VCaP (cell line): ENCODE data around the gene ATP2A3.
"Not testable (repeated sequence)": the region's sequence is repeated elsewhere in the genome, so short reads cannot be mapped to it uniquely, and the experiment has no call there.

Experiments used
- H3K27ac ChIP-seq: fragments of 450-650 bp; 2 replicates; pipeline ENCODE4 v1.5.1; 2017
- TF ChIP-seq, protein P1 (sequence below): fragments of 450-650 bp; conservative IDR thresholded peaks from 2 replicates; pipeline ENCODE4 v1.5.1; 2017; ENCODE audit warnings: mild to moderate bottlenecking, moderate library complexity

Gene ATP2A3

DNA sequence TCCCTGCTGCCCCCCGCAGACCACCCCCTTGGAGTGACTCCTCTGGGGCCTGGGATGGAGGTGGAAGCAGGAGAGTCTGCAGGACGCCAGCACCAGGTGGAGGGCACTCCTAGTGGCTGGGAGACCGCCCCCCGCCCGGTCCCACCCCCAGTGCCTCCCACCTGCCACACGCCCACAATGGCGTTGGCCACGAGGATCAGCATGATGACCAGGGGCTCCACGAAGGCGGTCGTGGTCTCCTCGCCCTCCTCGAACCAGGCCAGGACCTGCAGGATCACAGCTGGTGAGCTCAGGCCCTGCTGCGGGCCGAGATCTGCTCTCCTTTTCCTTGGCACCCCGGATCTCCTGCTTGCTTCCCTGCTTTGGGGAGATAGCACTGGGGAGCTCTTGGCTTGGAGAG is 12.8 kb downstream of the ATP2A3 start:
- TF ChIP-seq, protein P1, sequence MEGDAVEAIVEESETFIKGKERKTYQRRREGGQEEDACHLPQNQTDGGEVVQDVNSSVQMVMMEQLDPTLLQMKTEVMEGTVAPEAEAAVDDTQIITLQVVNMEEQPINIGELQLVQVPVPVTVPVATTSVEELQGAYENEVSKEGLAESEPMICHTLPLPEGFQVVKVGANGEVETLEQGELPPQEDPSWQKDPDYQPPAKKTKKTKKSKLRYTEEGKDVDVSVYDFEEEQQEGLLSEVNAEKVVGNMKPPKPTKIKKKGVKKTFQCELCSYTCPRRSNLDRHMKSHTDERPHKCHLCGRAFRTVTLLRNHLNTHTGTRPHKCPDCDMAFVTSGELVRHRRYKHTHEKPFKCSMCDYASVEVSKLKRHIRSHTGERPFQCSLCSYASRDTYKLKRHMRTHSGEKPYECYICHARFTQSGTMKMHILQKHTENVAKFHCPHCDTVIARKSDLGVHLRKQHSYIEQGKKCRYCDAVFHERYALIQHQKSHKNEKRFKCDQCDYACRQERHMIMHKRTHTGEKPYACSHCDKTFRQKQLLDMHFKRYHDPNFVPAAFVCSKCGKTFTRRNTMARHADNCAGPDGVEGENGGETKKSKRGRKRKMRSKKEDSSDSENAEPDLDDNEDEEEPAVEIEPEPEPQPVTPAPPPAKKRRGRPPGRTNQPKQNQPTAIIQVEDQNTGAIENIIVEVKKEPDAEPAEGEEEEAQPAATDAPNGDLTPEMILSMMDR = no peak
- H3K27ac ChIP-seq = no peak overlapping the region

DNA sequence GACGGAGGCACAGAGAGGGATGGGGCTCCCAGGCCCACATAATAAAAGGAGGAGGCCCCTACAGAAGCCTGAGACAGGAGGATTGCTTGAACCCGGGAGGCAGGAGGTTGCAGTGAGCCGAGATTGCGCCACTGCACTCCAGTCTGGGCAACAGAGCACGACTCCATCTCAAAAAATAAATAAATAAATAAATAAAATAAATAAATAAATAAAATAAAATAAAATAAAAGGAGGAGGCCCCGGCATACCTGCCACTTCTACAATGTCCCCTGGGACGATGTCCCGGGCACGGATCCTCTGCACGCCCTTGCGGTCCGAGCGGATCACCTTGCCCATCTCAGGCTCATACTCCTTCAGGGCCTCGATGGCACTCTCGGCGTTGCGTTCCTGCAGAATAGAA is 13.2 kb downstream of the ATP2A3 start:
- H3K27ac ChIP-seq = no peak overlapping the region
- TF ChIP-seq, protein P1 = no peak

DNA sequence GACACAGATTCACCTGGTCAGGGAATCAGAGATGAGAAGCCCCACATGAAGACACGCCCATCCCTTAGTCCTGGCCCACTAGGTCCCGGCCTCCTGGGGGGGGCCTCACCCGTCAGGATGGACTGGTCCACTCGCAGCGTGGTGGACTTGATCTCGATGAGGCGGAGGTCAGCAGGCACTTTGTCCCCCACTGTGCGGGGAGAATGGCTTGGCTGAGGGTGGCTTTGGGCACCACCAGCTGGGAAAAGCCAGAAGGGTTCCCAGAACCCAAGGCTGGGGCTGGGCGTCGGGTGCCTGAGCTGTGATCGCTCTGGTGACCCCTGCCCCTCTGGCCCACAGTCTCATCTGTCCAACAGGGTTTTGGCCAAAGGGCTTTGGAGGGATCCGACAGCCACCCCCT is 13.7 kb downstream of the ATP2A3 start:
- TF ChIP-seq, protein P1 = no peak
- H3K27ac ChIP-seq = no peak overlapping the region

DNA sequence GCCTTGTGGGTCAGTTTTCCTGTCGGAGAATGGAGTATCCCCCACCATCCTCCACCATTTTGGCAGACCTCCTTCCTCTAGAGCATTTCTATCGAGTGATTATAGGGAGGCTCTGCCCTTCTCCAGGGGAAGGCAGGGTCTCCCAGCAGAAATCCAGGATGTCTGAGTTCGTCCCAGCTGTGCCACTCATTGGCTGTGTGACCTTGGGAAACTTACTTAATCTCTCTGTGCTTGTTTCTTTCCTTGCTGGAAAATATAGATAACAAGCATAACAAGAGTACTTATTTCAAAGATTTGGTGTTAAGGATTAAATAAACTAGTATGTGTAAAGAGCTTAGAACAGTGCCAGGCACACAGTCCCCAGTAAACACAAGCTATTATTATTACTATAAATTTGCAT is 14.8 kb downstream of the ATP2A3 start:
- H3K27ac ChIP-seq = no peak overlapping the region
- TF ChIP-seq, protein P1 = no peak

DNA sequence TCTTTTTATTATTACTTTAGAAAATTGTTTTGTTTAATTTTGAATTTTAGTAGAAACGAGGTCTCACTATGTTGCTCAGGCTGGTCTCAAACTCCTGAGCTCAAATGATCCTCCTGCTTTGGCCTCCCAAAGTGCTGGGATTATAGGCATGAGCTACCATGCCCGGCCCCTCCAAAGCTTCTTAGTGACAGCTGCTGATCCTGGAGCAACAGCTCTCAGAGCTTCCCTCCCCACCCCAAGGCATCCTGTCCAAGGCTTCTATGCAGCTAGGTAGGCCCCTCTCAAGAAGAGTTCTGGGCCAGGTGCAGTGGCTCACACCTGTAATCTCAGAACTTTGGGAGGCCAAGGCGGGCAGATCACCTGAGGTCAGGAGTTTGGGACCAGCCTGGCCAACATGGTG is 15.7 kb downstream of the ATP2A3 start:
- H3K27ac ChIP-seq = not testable (repeated sequence)

DNA sequence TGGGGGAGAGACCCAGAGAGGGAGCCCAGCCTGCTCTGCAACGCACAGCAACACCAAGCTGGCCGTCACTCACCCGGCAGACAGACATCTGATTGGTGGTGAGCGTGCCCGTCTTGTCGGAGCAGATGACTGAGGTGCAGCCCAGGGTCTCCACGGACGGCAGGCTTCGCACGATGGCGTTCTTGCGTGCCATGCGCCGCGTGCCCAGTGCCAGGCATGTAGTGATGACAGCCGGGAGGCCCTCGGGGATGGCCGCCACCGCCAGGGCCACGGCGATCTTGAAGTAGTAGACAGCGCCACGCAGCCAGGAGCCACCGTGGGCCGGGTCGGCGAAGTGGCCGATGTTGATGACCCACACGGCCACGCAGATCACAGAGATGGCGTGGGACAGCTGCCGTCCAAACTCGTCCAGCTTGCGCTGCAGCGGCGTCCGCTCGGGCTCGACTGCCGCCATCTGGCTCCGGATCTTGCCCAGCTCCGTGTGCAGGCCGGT is 16.9 kb downstream of the ATP2A3 start:
- TF ChIP-seq, protein P1 = no peak

DNA sequence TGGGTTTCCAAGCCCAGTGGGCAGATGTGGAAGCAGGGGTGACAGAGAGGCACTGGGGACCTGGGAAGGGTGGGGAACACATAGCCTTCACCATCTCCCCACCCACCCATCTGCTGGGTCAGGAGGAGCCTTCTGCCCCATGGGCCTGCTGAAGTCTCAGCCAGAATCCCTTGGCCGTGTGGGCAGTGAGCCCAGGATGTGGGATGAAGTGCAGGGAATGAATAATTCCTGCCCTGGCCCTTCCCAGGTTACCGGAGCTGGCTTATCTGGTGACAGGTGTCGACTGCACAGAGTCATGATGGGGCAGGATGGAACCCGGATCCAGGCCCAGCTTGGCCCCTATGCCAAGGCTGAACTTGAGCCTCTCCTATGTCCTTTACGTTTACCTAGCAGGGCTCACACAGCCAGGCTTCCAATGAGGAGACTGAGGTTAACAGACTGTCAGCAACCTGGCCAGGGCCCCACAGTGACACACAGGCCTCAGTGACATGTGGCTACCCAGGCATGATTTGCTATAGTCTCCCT is 17.5 kb downstream of the ATP2A3 start:
- TF ChIP-seq, protein P1 = no peak
- no peak overlapping the region for H3K27ac ChIP-seq

More for the DNA sequence above, 16.9 kb downstream of the ATP2A3 start:
- H3K27ac ChIP-seq = no peak overlapping the region

DNA sequence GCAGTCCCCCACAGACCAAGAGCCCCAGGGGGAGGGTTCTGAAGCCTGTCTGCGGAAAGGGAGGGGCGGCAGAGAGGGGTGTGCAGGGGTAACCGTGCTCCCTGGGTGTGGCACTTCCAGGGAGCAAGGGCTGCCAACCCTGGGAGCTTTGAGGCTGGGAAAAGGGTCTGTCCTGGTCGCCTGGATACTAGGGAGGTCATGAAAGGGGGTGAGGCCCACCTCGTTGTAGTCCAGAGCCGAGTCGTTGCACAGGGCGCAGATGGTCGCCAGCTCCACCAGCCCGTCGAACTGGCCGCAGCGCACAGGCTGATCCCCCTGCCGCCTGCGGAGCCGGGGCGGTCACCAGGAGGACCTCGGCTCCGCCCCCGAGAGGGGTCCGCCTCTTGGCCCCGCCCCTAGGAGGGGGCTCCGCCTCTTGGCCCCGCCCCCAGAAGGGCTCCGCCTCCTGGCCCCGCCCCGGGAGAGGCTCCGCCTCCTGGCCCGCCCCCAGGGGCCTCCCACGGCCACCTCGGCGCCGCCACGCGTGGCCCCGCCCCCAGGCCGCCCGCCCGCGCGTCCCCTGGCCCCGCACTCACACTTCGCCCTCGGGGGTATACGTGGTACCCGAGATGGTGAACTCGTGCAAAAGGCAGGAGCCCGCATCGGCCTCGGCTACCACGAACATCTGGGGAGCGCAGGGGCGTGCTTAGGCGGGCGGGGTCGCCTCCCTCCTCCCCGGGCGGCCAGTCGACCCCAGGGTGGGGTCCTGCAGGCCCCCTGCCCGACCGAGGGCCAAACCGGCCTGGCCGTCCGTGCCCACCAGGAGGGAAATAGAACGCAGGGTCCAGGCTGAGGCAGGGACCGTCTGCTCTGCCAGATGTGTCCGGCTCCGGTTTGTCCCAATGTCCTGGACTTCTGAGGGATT is 19.5 kb downstream of the ATP2A3 start:
- H3K27ac ChIP-seq = no peak overlapping the region
- TF ChIP-seq, protein P1 = no peak
